ENCODE results near the gene ANO9. TPM values are rescaled to one million over a fixed set of nuclear protein-coding genes. Genes with fewer than 3 reads are reported as not detected.
A peak's percentile ranks its signal among the peaks of the same experiment; 100 is the strongest.

Gene ANO9
- 10 to 100 TPM; 72.6 to 78.9 TPM for total RNA-seq

- Mint-ChIP-seq H3K36me3 (ENCODE audit: low read depth) (no peaks in the 10 kb centered on the region), H3K4me1 (ENCODE audit: low read depth) (peaks cover 38% of the 10 kb centered on the region), H3K9me3 (ENCODE audit: insufficient read depth) (no peaks in the 10 kb centered on the region), H3K27me3 (ENCODE audit: low read depth) (peaks cover 8% of the 10 kb centered on the region), H3K27ac (peak within 1 kb of the TSS; percentile 69), H3K4me3 (peak within 1 kb of the TSS; percentile 74)
- ChIA-PET CTCF (interaction anchor here (1.0 to 1.5 kb wide), 3 partner anchors 9 to 77 kb away, joined by 3 to 8 read pairs (median 3); partner anchors contain the start of genes PTDSS2 and SIGIRR), POLR2A (interaction anchor here (0.7 to 1.2 kb wide), 5 partner anchors 8 to 27 kb away, joined by 3 to 4 read pairs (median 3); partner anchors contain the start of gene SIGIRR)
- DNase-seq (peak; percentile 77), ATAC-seq (peak; percentile 93)
Observed at GRCh38 chr11:441418-442274, at the start of gene ANO9. Gene ANO9 (minus strand): TSS chr11:442011. CDS start chr11:441926, 85 bp downstream.

- no peaks in the 10 kb centered on the region for H3K27me3 Mint-ChIP-seq (ENCODE audit: low read depth)
- H3K27ac Mint-ChIP-seq = no peak overlapping the region
- H3K4me3 Mint-ChIP-seq = no peak overlapping the region
- CTCF ChIA-PET = no interaction called here
- peaks cover 5% of the 10 kb centered on the region for H3K36me3 Mint-ChIP-seq (ENCODE audit: low read depth)
- POLR2A ChIA-PET = no interaction called here
- DNase-seq = no peak
- no peaks in the 10 kb centered on the region for H3K9me3 Mint-ChIP-seq (ENCODE audit: insufficient read depth)
- ATAC-seq = no peak
- H3K4me1 Mint-ChIP-seq (ENCODE audit: low read depth) = no peaks in the 10 kb centered on the region
Observed at GRCh38 chr11:491358-491757, 49.5 kb upstream of the ANO9 start.

GRCh38 chr11:490930-491260 is 49.1 kb upstream of the ANO9 start:
- DNase-seq (no peak), ATAC-seq (no peak)
- POLR2A ChIA-PET = no interaction called here
- H3K36me3 Mint-ChIP-seq (ENCODE audit: low read depth) = peaks cover 4% of the 10 kb centered on the region
- CTCF ChIA-PET = no interaction called here
- H3K4me1 Mint-ChIP-seq (ENCODE audit: low read depth) = no peaks in the 10 kb centered on the region
- H3K4me3 Mint-ChIP-seq = no peak overlapping the region
- no peaks in the 10 kb centered on the region for H3K9me3 Mint-ChIP-seq (ENCODE audit: insufficient read depth)
- no peak overlapping the region for H3K27ac Mint-ChIP-seq
- H3K27me3 Mint-ChIP-seq (ENCODE audit: low read depth) = no peaks in the 10 kb centered on the region

- Mint-ChIP-seq H3K27me3 (ENCODE audit: low read depth) (no peaks in the 10 kb centered on the region), H3K36me3 (ENCODE audit: low read depth) (peaks cover 2% of the 10 kb centered on the region), H3K27ac (no peak overlapping the region), H3K4me3 (no peak overlapping the region), H3K9me3 (ENCODE audit: insufficient read depth) (no peaks in the 10 kb centered on the region), H3K4me1 (ENCODE audit: low read depth) (no peaks in the 10 kb centered on the region)
- ChIA-PET CTCF (no interaction called here), POLR2A (no interaction called here)
- ATAC-seq (no peak), DNase-seq (no peak)
Observed at GRCh38 chr11:490186-490929, 48.5 kb upstream of the ANO9 start.

GRCh38 chr11:489610-490185 is 47.9 kb upstream of the ANO9 start:
- ATAC-seq (no peak), DNase-seq (no peak)
- H3K4me1 Mint-ChIP-seq (ENCODE audit: low read depth) = no peaks in the 10 kb centered on the region
- POLR2A ChIA-PET = no interaction called here
- CTCF ChIA-PET = no interaction called here
- no peaks in the 10 kb centered on the region for H3K9me3 Mint-ChIP-seq (ENCODE audit: insufficient read depth)
- no peak overlapping the region for H3K27ac Mint-ChIP-seq
- peaks cover 2% of the 10 kb centered on the region for H3K36me3 Mint-ChIP-seq (ENCODE audit: low read depth)
- H3K4me3 Mint-ChIP-seq = no peak overlapping the region
- H3K27me3 Mint-ChIP-seq (ENCODE audit: low read depth) = no peaks in the 10 kb centered on the region

- POLR2A ChIA-PET = no interaction called here
- H3K27ac Mint-ChIP-seq = peak overlapping the region; percentile 43
- H3K4me3 Mint-ChIP-seq = no peak overlapping the region
- H3K4me1 Mint-ChIP-seq (ENCODE audit: low read depth) = no peaks in the 10 kb centered on the region
- H3K36me3 Mint-ChIP-seq (ENCODE audit: low read depth) = no peaks in the 10 kb centered on the region
- no peaks in the 10 kb centered on the region for H3K27me3 Mint-ChIP-seq (ENCODE audit: low read depth)
- ATAC-seq (no peak), DNase-seq (no peak)
- CTCF ChIA-PET = no interaction called here
- H3K9me3 Mint-ChIP-seq (ENCODE audit: insufficient read depth) = no peaks in the 10 kb centered on the region
Observed at GRCh38 chr11:488992-489391, 47.2 kb upstream of the ANO9 start.

GRCh38 chr11:488579-488978 is 46.8 kb upstream of the ANO9 start:
- H3K9me3 Mint-ChIP-seq (ENCODE audit: insufficient read depth) = no peaks in the 10 kb centered on the region
- H3K27ac Mint-ChIP-seq = no peak overlapping the region
- DNase-seq = no peak
- CTCF ChIA-PET = no interaction called here
- H3K27me3 Mint-ChIP-seq (ENCODE audit: low read depth) = no peaks in the 10 kb centered on the region
- no peaks in the 10 kb centered on the region for H3K4me1 Mint-ChIP-seq (ENCODE audit: low read depth)
- no peak for ATAC-seq
- H3K36me3 Mint-ChIP-seq (ENCODE audit: low read depth) = no peaks in the 10 kb centered on the region
- POLR2A ChIA-PET = no interaction called here
- no peak overlapping the region for H3K4me3 Mint-ChIP-seq

- Mint-ChIP-seq H3K27ac (no peak overlapping the region), H3K36me3 (ENCODE audit: low read depth) (no peaks in the 10 kb centered on the region), H3K9me3 (ENCODE audit: insufficient read depth) (no peaks in the 10 kb centered on the region), H3K4me3 (no peak overlapping the region), H3K27me3 (ENCODE audit: low read depth) (no peaks in the 10 kb centered on the region), H3K4me1 (ENCODE audit: low read depth) (no peaks in the 10 kb centered on the region)
- ATAC-seq (no peak), DNase-seq (no peak)
- POLR2A ChIA-PET = no interaction called here
- CTCF ChIA-PET = no interaction called here
Observed at GRCh38 chr11:488062-488461, 46.3 kb upstream of the ANO9 start.

GRCh38 chr11:487571-488021 is 45.8 kb upstream of the ANO9 start:
- DNase-seq (no peak), ATAC-seq (no peak)
- no peaks in the 10 kb centered on the region for H3K9me3 Mint-ChIP-seq (ENCODE audit: insufficient read depth)
- CTCF ChIA-PET = no interaction called here
- H3K36me3 Mint-ChIP-seq (ENCODE audit: low read depth) = no peaks in the 10 kb centered on the region
- H3K4me1 Mint-ChIP-seq (ENCODE audit: low read depth) = no peaks in the 10 kb centered on the region
- no peak overlapping the region for H3K4me3 Mint-ChIP-seq
- H3K27ac Mint-ChIP-seq = no peak overlapping the region
- H3K27me3 Mint-ChIP-seq (ENCODE audit: low read depth) = no peaks in the 10 kb centered on the region
- POLR2A ChIA-PET = no interaction called here

- H3K4me1 Mint-ChIP-seq (ENCODE audit: low read depth) = no peaks in the 10 kb centered on the region
- no peaks in the 10 kb centered on the region for H3K27me3 Mint-ChIP-seq (ENCODE audit: low read depth)
- H3K27ac Mint-ChIP-seq = no peak overlapping the region
- no peaks in the 10 kb centered on the region for H3K36me3 Mint-ChIP-seq (ENCODE audit: low read depth)
- DNase-seq (no peak), ATAC-seq (no peak)
- POLR2A ChIA-PET = no interaction called here
- CTCF ChIA-PET = no interaction called here
- H3K4me3 Mint-ChIP-seq = no peak overlapping the region
- H3K9me3 Mint-ChIP-seq (ENCODE audit: insufficient read depth) = no peaks in the 10 kb centered on the region
Observed at GRCh38 chr11:486189-486588, 44.4 kb upstream of the ANO9 start.

GRCh38 chr11:484616-485015 is 42.8 kb upstream of the ANO9 start:
- Mint-ChIP-seq H3K4me1 (ENCODE audit: low read depth) (no peaks in the 10 kb centered on the region), H3K27me3 (ENCODE audit: low read depth) (no peaks in the 10 kb centered on the region), H3K4me3 (no peak overlapping the region), H3K36me3 (ENCODE audit: low read depth) (no peaks in the 10 kb centered on the region), H3K9me3 (ENCODE audit: insufficient read depth) (no peaks in the 10 kb centered on the region), H3K27ac (no peak overlapping the region)
- ChIA-PET POLR2A (no interaction called here), CTCF (no interaction called here)
- ATAC-seq (no peak), DNase-seq (no peak)

- H3K27ac Mint-ChIP-seq = no peak overlapping the region
- ChIA-PET POLR2A (no interaction called here), CTCF (no interaction called here)
- H3K36me3 Mint-ChIP-seq (ENCODE audit: low read depth) = no peaks in the 10 kb centered on the region
- H3K4me1 Mint-ChIP-seq (ENCODE audit: low read depth) = no peaks in the 10 kb centered on the region
- no peaks in the 10 kb centered on the region for H3K9me3 Mint-ChIP-seq (ENCODE audit: insufficient read depth)
- H3K4me3 Mint-ChIP-seq = no peak overlapping the region
- ATAC-seq (no peak), DNase-seq (no peak)
- no peaks in the 10 kb centered on the region for H3K27me3 Mint-ChIP-seq (ENCODE audit: low read depth)
Observed at GRCh38 chr11:479311-479710, 37.5 kb upstream of the ANO9 start.
